Hippocampal formation (tissue), 2 donors: ENCODE measurements around the gene TSSC4.
"Not testable (repeated sequence)": the region's sequence is repeated elsewhere in the genome, so short reads cannot be mapped to it uniquely, and the experiment has no call there.

Experiments used
- DNase-seq, 2 donors: peaks; one replicate each; lab custom pipeline; 2025; lab: John Stamatoyannopoulos, UW

The TSSC4 gene

GRCh38 chr11:2400069-2400761 lies at the start of gene TSSC4:
Gene TSSC4 (plus strand): TSS chr11:2400750. CDS start chr11:2402634, 1,884 bp downstream.
- peak; percentile 99 to 100 for DNase-seq

- DNase-seq: no peak
Observed at GRCh38 chr11:2351701-2352100, 48.8 kb upstream of the TSSC4 start.

GRCh38 chr11:2352420-2352819 lies 48.1 kb upstream of the TSSC4 start:
- DNase-seq: no peak

- no peak for DNase-seq
Observed at GRCh38 chr11:2355000-2355644, 45.4 kb upstream of the TSSC4 start.

GRCh38 chr11:2357246-2357645 lies 43.3 kb upstream of the TSSC4 start:
- DNase-seq: no peak

- not testable (repeated sequence) for DNase-seq
Observed at GRCh38 chr11:2357651-2358050, 42.9 kb upstream of the TSSC4 start.

- DNase-seq: no peak
Observed at GRCh38 chr11:2358754-2359442, 41.7 kb upstream of the TSSC4 start.

- DNase-seq: no peak
Observed at GRCh38 chr11:2359557-2359956, 41.0 kb upstream of the TSSC4 start.

GRCh38 chr11:2360081-2360642 lies 40.4 kb upstream of the TSSC4 start:
- DNase-seq: no peak

GRCh38 chr11:2361565-2361964 lies 39.0 kb upstream of the TSSC4 start:
- DNase-seq: no peak

- DNase-seq: no peak
Observed at GRCh38 chr11:2362414-2362813, 38.1 kb upstream of the TSSC4 start.

- no peak for DNase-seq
Observed at GRCh38 chr11:2363130-2363529, 37.4 kb upstream of the TSSC4 start.

GRCh38 chr11:2363577-2364370 lies 36.8 kb upstream of the TSSC4 start:
- DNase-seq: no peak

GRCh38 chr11:2364386-2364785 lies 36.2 kb upstream of the TSSC4 start:
- DNase-seq: not testable (repeated sequence)

- DNase-seq: no peak
Observed at GRCh38 chr11:2365571-2366210, 34.9 kb upstream of the TSSC4 start.

GRCh38 chr11:2366276-2366675 lies 34.3 kb upstream of the TSSC4 start:
- peak; percentile 26 to 56 for DNase-seq

- no peak for DNase-seq
Observed at GRCh38 chr11:2366733-2367132, 33.8 kb upstream of the TSSC4 start.

- no peak for DNase-seq
Observed at GRCh38 chr11:2367266-2368160, 33.0 kb upstream of the TSSC4 start.

GRCh38 chr11:2368178-2368850 lies 32.2 kb upstream of the TSSC4 start:
- DNase-seq: no peak

GRCh38 chr11:2368851-2369180 lies 31.7 kb upstream of the TSSC4 start:
- DNase-seq: no peak
